HepG2 (cell line): ENCODE results near the gene RERE. TPM values are rescaled to one million over a fixed set of nuclear protein-coding genes. Genes with fewer than 3 reads are reported as not detected.

Experiments used
- DPF2 ChIP-seq: sonication (generic); formaldehyde crosslinking; IDR thresholded peaks from 2 replicates; pipeline ENCODE4 v1.4.0; 2020; ENCODE audit warnings: mild to moderate bottlenecking, low read depth, missing genetic modification reagents, borderline replicate concordance
- FOXA3 ChIP-seq: IDR thresholded peaks from 2 replicates; pipeline ENCODE4 v1.6.1; 2016; ENCODE audit warnings: missing genetic modification reagents, missing compliant biosample characterization
- FOXC1 ChIP-seq: sonication (generic); formaldehyde crosslinking; IDR thresholded peaks from 2 replicates; pipeline ENCODE4 v1.8.0; 2022; ENCODE audit warnings: mild to moderate bottlenecking, missing genetic modification reagents, borderline replicate concordance
- FOXJ3 ChIP-seq: sonication (generic); formaldehyde crosslinking; IDR thresholded peaks from 2 replicates; pipeline ENCODE4 v1.4.0; 2020; ENCODE audit warnings: missing genetic modification reagents, mild to moderate bottlenecking, borderline replicate concordance
- HCFC1 ChIP-seq: fragments of 150-350 bp; IDR thresholded peaks from 2 replicates; pipeline ENCODE4 v1.6.1; 2014; ENCODE audit warnings: low read depth, low read length
- HMG20B ChIP-seq: conservative IDR thresholded peaks from 2 replicates; pipeline ENCODE4 v1.6.1; 2016; ENCODE audit warnings: missing genetic modification reagents, missing compliant biosample characterization
- PHF21A ChIP-seq: sonication (generic); formaldehyde crosslinking; IDR thresholded peaks from 2 replicates; pipeline ENCODE4 v1.5.0; 2020; ENCODE audit warnings: mild to moderate bottlenecking, missing genetic modification reagents
- PLRG1 ChIP-seq: fragments of 450-650 bp; conservative IDR thresholded peaks from 2 replicates; pipeline ENCODE4 v1.6.1; 2016
- RBFOX2 ChIP-seq: fragments of 200-400 bp; formaldehyde crosslinking; IDR thresholded peaks from 2 replicates; pipeline ENCODE4 v1.6.1; 2017; ENCODE audit warnings: low read depth, mild to moderate bottlenecking, low read length
- SOX5 ChIP-seq: IDR thresholded peaks from 2 replicates; pipeline ENCODE4 v1.6.1; 2016; ENCODE audit warnings: borderline replicate concordance
- USF2 ChIP-seq, 2 experiments: sonication (generic) in 1 of 2; formaldehyde crosslinking in 1 of 2; IDR thresholded peaks; 2 replicates each; pipeline versions ENCODE4 v1.5.1 to v1.6.1; 2011 to 2020; ENCODE audit warnings: borderline replicate concordance in 1 of 2, low read depth in 1 of 2, low read length in 1 of 2, mild to moderate bottlenecking in 1 of 2, missing genetic modification reagents in 1 of 2, moderate library complexity in 1 of 2
- ZFP37 ChIP-seq: sonication (generic); formaldehyde crosslinking; IDR thresholded peaks from 2 replicates; pipeline ENCODE4 v1.4.0; 2020; ENCODE audit warnings: missing genetic modification reagents, borderline replicate concordance
- ZNF44 ChIP-seq: sonication (generic); formaldehyde crosslinking; IDR thresholded peaks from 2 replicates; pipeline ENCODE4 v1.5.1; 2020; ENCODE audit warnings: mild to moderate bottlenecking, missing genetic modification reagents
- ZNF800 ChIP-seq: sonication (generic); formaldehyde crosslinking; IDR thresholded peaks from 2 replicates; pipeline ENCODE4 v1.4.0; 2020; ENCODE audit warnings: missing genetic modification reagents
- polyA plus RNA-seq, 8 experiments: library from polyadenylated mRNA; depleted of rRNA in 3 of 8; stranded (reverse) in 7 of 8; unstranded in 1 of 8; fragments of >200 nt; fragmentation: Illumina TruSeq in 4 of 8; extraction: Trizol in 4 of 8; gene quantifications; 2 replicates each; pipeline versions ENCODE4 v1.2.1 to v1.2.3, GENCODE V29; 2011 to 2016; ENCODE audit warnings: low read depth in 4 of 8, missing spikeins in 1 of 8, mixed read lengths in 1 of 8; ENCODE audit not compliant: insufficient read depth in 1 of 8
- total RNA-seq, 5 experiments: library from RNA; depleted of rRNA; stranded (reverse); fragments of >200 nt; fragmentation: Illumina TruSeq; extraction: Trizol; gene quantifications; 2 replicates each; pipeline ENCODE4 v1.2.3, GENCODE V29; 2016; ENCODE audit warnings: low read depth in 1 of 5
- TF ChIP-seq, protein P1 (sequence below), 2 experiments: sonication (generic) in 1 of 2; formaldehyde crosslinking in 1 of 2; IDR thresholded peaks; 2 replicates each; pipeline versions ENCODE4 v1.4.0 to v1.6.1; 2016 to 2020; ENCODE audit warnings: borderline replicate concordance in 1 of 2, low read depth in 1 of 2, mild to moderate bottlenecking in 1 of 2, missing genetic modification reagents in 1 of 2
- TF ChIP-seq, protein P2 (sequence below): sonication (generic); formaldehyde crosslinking; IDR thresholded peaks from 2 replicates; pipeline ENCODE4 v1.5.1; 2020; ENCODE audit warnings: missing genetic modification reagents, mild to moderate bottlenecking, borderline replicate concordance
- TF ChIP-seq, protein P3 (sequence below): sonication (generic); formaldehyde crosslinking; conservative IDR thresholded peaks from 2 replicates; pipeline ENCODE4 v1.5.0; 2020; ENCODE audit warnings: missing genetic modification reagents

The RERE gene
- total and polyA plus RNA-seq, 2 of the 13 experiments (the other 11 are each of a cell fraction or from before 2014, with no cell fraction given) = 18.3 to 21.9 TPM

DNA sequence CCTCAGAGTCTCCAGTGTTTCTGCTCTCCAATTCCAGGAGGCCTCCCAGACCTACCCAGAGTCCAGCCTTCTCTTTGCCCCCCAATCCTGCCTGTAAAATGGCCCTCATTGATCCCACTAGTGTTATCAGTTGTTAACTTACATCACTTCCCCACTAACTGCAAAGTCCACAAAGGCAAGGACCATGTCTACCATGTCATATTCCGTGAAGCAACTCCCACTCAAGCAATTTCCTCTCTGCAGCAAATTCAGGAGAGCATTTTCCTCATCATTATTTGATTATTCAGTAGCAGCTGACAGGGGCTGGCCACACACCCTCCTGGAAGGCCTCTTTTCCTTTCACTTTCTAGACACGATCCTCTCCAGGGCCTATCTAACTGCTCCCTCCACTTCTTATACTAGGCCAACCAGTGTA lies 153.5 kb downstream of the RERE start (continued):
- TF ChIP-seq, protein P1, sequence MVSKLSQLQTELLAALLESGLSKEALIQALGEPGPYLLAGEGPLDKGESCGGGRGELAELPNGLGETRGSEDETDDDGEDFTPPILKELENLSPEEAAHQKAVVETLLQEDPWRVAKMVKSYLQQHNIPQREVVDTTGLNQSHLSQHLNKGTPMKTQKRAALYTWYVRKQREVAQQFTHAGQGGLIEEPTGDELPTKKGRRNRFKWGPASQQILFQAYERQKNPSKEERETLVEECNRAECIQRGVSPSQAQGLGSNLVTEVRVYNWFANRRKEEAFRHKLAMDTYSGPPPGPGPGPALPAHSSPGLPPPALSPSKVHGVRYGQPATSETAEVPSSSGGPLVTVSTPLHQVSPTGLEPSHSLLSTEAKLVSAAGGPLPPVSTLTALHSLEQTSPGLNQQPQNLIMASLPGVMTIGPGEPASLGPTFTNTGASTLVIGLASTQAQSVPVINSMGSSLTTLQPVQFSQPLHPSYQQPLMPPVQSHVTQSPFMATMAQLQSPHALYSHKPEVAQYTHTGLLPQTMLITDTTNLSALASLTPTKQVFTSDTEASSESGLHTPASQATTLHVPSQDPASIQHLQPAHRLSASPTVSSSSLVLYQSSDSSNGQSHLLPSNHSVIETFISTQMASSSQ (IDR thresholded peaks at IDR 0.05; ENCODE audit: low read depth) = no peak
- TF ChIP-seq, protein P1 (CRISPR knock-in tag; IDR thresholded peaks at IDR 0.05; ENCODE audit: borderline replicate concordance) = 0 out of 2 replicates have a peak, but pooled peaks have one; percentile 21
- TF ChIP-seq SOX5 (CRISPR knock-in tag) (peak; percentile 28; the same call in 1 of the 2 replicates), DPF2 (CRISPR knock-in tag) (peak; percentile 85; the same call in 1 of the 2 replicates), HCFC1 (no peak), ZFP37 (CRISPR knock-in tag) (no peak), PLRG1 (no peak), FOXC1 (CRISPR knock-in tag) (no peak; the same call in 1 of the 2 replicates), ZNF44 (no peak), FOXA3 (CRISPR knock-in tag) (peak; percentile 66), FOXJ3 (CRISPR knock-in tag) (no peak), USF2 (IDR thresholded peaks at IDR 0.05; ENCODE audit: low read depth, low read length) (no peak), USF2 (CRISPR knock-in tag; IDR thresholded peaks at IDR 0.05; ENCODE audit: borderline replicate concordance) (no peak), PHF21A (CRISPR knock-in tag) (peak; percentile 46; the same call in 1 of the 2 replicates), RBFOX2 (no peak), HMG20B (CRISPR knock-in tag) (no peak), ZNF800 (CRISPR knock-in tag) (no peak)
- TF ChIP-seq, protein P2, sequence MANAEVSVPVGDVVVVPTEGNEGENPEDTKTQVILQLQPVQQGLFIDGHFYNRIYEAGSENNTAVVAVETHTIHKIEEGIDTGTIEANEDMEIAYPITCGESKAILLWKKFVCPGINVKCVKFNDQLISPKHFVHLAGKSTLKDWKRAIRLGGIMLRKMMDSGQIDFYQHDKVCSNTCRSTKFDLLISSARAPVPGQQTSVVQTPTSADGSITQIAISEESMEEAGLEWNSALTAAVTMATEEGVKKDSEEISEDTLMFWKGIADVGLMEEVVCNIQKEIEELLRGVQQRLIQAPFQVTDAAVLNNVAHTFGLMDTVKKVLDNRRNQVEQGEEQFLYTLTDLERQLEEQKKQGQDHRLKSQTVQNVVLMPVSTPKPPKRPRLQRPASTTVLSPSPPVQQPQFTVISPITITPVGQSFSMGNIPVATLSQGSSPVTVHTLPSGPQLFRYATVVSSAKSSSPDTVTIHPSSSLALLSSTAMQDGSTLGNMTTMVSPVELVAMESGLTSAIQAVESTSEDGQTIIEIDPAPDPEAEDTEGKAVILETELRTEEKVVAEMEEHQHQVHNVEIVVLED (CRISPR knock-in tag) = no peak
- TF ChIP-seq, protein P3, sequence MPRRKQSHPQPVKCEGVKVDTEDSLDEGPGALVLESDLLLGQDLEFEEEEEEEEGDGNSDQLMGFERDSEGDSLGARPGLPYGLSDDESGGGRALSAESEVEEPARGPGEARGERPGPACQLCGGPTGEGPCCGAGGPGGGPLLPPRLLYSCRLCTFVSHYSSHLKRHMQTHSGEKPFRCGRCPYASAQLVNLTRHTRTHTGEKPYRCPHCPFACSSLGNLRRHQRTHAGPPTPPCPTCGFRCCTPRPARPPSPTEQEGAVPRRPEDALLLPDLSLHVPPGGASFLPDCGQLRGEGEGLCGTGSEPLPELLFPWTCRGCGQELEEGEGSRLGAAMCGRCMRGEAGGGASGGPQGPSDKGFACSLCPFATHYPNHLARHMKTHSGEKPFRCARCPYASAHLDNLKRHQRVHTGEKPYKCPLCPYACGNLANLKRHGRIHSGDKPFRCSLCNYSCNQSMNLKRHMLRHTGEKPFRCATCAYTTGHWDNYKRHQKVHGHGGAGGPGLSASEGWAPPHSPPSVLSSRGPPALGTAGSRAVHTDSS (CRISPR knock-in tag) = no peak
